ENCODE measurements around the gene KCNG2.

DNA sequence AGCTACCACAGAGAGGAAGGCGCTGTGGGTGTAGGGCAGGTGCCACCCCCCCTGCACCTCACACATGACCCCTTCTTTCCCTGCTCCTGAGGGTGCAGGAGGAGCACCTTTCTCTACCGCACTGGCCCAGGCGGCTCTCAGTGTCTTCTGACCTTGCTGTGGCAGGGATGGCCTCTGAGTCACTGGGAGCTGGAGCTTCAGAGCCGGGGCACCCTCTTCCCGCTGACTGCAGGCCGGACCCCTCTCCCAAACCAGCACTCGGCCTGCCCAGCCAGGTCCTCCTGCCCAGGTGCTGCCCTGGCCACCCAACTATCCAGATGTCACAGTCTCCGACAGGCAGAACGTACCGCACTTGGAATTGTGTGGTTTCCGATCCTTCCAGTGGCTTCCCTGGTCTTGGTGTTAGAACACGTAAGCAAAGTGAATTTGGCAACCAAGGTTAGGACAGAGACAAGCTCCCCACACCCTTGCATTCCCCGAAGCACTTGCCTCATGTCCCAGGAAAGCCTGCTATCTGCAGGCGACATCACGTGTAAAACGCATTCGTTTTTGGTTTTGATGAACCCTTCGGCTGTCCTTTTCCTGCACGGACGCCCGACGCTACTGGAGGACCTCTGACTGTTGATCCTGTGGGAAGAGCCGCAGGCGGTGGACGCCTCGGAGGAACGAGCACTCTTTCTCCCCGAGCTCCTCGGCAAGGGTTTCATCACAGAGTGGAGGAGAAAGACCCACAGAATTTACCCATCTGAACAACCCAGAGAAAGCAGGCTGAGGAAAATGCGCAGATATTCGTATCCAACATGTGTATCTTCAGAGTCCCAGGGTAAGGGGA, 24.7 kb upstream of the KCNG2 start:
- TF ChIP-seq, protein P1, sequence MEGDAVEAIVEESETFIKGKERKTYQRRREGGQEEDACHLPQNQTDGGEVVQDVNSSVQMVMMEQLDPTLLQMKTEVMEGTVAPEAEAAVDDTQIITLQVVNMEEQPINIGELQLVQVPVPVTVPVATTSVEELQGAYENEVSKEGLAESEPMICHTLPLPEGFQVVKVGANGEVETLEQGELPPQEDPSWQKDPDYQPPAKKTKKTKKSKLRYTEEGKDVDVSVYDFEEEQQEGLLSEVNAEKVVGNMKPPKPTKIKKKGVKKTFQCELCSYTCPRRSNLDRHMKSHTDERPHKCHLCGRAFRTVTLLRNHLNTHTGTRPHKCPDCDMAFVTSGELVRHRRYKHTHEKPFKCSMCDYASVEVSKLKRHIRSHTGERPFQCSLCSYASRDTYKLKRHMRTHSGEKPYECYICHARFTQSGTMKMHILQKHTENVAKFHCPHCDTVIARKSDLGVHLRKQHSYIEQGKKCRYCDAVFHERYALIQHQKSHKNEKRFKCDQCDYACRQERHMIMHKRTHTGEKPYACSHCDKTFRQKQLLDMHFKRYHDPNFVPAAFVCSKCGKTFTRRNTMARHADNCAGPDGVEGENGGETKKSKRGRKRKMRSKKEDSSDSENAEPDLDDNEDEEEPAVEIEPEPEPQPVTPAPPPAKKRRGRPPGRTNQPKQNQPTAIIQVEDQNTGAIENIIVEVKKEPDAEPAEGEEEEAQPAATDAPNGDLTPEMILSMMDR (IDR thresholded peaks at IDR 0.05) = no peak
- TF ChIP-seq EZH2 (IDR thresholded peaks at IDR 0.05) = no peak

Measured in neural progenitor cell (in vitro differentiated cells).